Calu3 (cell line): Measurements from ENCODE around the gene AFAP1. TPM values are rescaled to one million over a fixed set of nuclear protein-coding genes. Genes with fewer than 3 reads are reported as not detected.

ENCODE experiments used
- BruUV-seq: library from RNA; stranded (reverse); fragments of 400-500 nt; replicated peaks from 2 replicates; lab custom pipeline; 2021; lab: Mats Ljungman, UMichigan
- CTCF ChIA-PET: fragments of 300-600 bp; sonication (Branson Sonifier 250); formaldehyde crosslinking; loops from one replicate; lab custom pipeline; 2022; ENCODE audit warnings: antibody characterized with exemption; lab: Charles Lee
- DNase-seq: peaks from one replicate; pipeline ENCODE4 v3.0.0; 2022
- H3K27ac Mint-ChIP-seq: one replicate; pipeline ENCODE4 v1.8.0; 2022; ENCODE audit warnings: mixed read lengths; ENCODE audit not compliant: unreplicated experiment
- H3K27me3 Mint-ChIP-seq: one replicate; pipeline ENCODE4 v1.8.0; 2022; ENCODE audit warnings: mixed read lengths; ENCODE audit not compliant: unreplicated experiment
- H3K36me3 Mint-ChIP-seq: one replicate; pipeline ENCODE4 v1.8.0; 2022; ENCODE audit warnings: mild to moderate bottlenecking, moderate library complexity, mixed read lengths; ENCODE audit not compliant: insufficient read depth, unreplicated experiment
- H3K4me1 Mint-ChIP-seq: one replicate; pipeline ENCODE4 v1.8.0; 2022; ENCODE audit warnings: mild to moderate bottlenecking, low read depth, mixed read lengths; ENCODE audit not compliant: unreplicated experiment
- H3K4me3 Mint-ChIP-seq: one replicate; pipeline ENCODE4 v1.8.0; 2022; ENCODE audit warnings: mild to moderate bottlenecking, low read depth, moderate library complexity, mixed read lengths; ENCODE audit not compliant: unreplicated experiment
- H3K9me3 Mint-ChIP-seq: one replicate; pipeline ENCODE4 v1.8.0; 2022; ENCODE audit warnings: low read depth, mixed read lengths; ENCODE audit not compliant: unreplicated experiment
- intact Hi-C: fragments of 100-400 bp; cut with micrococcal nuclease; formaldehyde crosslinking; loops from one replicate; pipeline ENCODE4 v1.10.0; 2022; ENCODE audit not compliant: unreplicated experiment
- total RNA-seq: library from RNA; stranded (reverse); gene quantifications from 2 replicates; pipeline ENCODE4 v1.2.3, GENCODE V29; 2022
- TF ChIP-seq, protein P1 (sequence below): fragments of 200-600 bp; IDR thresholded peaks from one replicate; pipeline ENCODE4 v1.8.0; 2022; ENCODE audit warnings: antibody characterized with exemption; ENCODE audit not compliant: unreplicated experiment

AFAP1 gene
- total RNA-seq, 1 experiment from 2014 or later: 40.1 TPM

DNA sequence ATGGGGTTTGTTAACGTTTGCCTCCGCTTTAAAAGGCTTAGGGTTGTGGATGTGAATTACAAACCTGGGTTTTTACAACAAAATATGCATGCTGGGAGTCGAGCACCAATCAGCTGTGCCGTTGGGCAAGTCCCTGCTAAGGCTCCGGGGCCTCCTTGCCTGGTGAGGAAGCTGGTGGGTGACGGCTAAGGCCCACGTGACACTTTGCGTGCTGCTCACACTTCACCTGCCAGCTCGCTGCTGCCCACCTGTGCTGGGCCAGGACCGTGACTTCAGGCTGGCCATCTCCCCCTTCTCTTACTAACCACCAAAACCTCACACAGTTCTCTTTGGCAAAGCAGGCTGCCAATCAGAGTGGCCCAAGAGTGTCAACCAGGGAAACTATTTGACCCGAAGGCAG, 178.3 kb downstream of the AFAP1 start:
- no peaks in the 10 kb centered on the region for H3K27me3 Mint-ChIP-seq
- CTCF ChIA-PET: interaction anchor here (0.7 kb wide), 1 partner anchor 54 kb away, joined by 3 read pairs; no protein-coding TSS in a partner anchor
- no peaks in the 10 kb centered on the region for H3K4me1 Mint-ChIP-seq
- peaks cover 23% of the 10 kb centered on the region for H3K36me3 Mint-ChIP-seq
- intact Hi-C loops: no loop called here
- no TSS peak for BruUV-seq
- no peak for DNase-seq
- H3K4me3 Mint-ChIP-seq: no peak overlapping the region
- TF ChIP-seq, protein P1, sequence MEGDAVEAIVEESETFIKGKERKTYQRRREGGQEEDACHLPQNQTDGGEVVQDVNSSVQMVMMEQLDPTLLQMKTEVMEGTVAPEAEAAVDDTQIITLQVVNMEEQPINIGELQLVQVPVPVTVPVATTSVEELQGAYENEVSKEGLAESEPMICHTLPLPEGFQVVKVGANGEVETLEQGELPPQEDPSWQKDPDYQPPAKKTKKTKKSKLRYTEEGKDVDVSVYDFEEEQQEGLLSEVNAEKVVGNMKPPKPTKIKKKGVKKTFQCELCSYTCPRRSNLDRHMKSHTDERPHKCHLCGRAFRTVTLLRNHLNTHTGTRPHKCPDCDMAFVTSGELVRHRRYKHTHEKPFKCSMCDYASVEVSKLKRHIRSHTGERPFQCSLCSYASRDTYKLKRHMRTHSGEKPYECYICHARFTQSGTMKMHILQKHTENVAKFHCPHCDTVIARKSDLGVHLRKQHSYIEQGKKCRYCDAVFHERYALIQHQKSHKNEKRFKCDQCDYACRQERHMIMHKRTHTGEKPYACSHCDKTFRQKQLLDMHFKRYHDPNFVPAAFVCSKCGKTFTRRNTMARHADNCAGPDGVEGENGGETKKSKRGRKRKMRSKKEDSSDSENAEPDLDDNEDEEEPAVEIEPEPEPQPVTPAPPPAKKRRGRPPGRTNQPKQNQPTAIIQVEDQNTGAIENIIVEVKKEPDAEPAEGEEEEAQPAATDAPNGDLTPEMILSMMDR: no peak
- H3K27ac Mint-ChIP-seq: no peak overlapping the region
- no peaks in the 10 kb centered on the region for H3K9me3 Mint-ChIP-seq

DNA sequence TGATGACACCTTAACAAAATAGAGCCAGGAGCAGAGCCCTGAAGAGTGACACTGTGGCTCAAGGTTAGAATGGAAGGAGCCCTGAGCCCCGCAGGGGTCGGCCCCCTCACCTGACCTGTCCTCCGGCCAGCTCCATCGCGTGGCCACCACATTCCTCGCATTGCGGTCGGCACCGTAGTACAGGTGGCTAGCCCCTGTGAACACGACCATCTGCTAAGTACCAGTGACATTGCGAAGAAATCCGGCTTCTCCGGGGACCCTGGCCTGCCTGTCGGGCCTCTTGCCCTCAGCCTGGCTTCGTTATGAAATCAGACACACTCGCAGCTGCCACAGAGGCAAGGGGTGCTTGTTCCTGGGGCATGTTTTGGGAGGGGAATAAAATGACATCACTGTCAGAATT, 179.0 kb downstream of the AFAP1 start:
- Mint-ChIP-seq H3K36me3 (peaks cover 29% of the 10 kb centered on the region), H3K4me3 (no peak overlapping the region), H3K27me3 (no peaks in the 10 kb centered on the region), H3K4me1 (no peaks in the 10 kb centered on the region), H3K27ac (no peak overlapping the region), H3K9me3 (no peaks in the 10 kb centered on the region)
- TF ChIP-seq, protein P1: no peak
- intact Hi-C loops: no loop called here
- no TSS peak for BruUV-seq
- DNase-seq: no peak
- CTCF ChIA-PET: no interaction called here

DNA sequence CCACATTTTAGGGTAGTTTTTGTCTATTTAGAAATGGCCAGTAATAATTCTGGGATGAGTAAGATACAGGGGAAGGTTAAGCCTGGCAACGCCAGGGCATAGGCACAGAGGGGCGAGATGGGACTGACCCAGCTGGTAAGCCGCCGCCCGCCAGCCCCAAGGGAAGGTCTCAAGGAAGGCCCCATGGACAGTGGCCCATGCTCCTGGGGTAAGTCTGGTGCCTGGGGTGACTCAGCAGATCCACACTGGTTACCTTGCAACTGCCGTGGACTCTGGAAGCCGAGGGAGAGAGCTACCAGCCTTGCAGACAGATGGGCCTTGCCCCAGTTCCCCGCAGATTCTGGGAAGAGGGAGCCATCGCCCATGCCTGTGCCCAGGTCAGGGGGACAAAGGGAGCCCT, 179.4 kb downstream of the AFAP1 start:
- intact Hi-C loops: no loop called here
- H3K27ac Mint-ChIP-seq: no peak overlapping the region
- peaks cover 30% of the 10 kb centered on the region for H3K36me3 Mint-ChIP-seq
- DNase-seq: no peak
- H3K9me3 Mint-ChIP-seq: no peaks in the 10 kb centered on the region
- TF ChIP-seq, protein P1: no peak
- no TSS peak for BruUV-seq
- H3K4me1 Mint-ChIP-seq: no peaks in the 10 kb centered on the region
- H3K27me3 Mint-ChIP-seq: no peaks in the 10 kb centered on the region
- no peak overlapping the region for H3K4me3 Mint-ChIP-seq
- CTCF ChIA-PET: no interaction called here

DNA sequence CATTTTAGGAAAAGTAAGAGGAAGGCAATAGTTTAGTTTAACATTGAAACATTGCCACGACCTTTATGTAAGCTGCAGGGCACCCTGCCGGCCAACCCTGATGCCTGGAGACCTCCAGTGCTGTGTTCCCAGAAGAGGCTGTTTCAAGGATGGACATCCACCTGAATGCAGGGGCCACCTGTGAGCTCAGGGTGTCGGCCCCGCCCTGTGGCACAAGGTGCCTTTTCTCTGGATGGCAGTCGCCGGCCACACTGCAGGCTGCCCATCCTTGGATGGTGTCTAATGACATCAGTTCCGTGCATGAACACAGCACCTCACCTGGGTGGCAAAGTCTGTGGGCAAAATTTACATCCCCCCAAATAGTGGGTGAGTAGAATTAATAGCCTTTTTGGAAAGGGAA, 180.0 kb downstream of the AFAP1 start:
- BruUV-seq: no TSS peak
- TF ChIP-seq, protein P1: no peak
- no peaks in the 10 kb centered on the region for H3K9me3 Mint-ChIP-seq
- no peaks in the 10 kb centered on the region for H3K4me1 Mint-ChIP-seq
- intact Hi-C loops: no loop called here
- peaks cover 35% of the 10 kb centered on the region for H3K36me3 Mint-ChIP-seq
- H3K27ac Mint-ChIP-seq: no peak overlapping the region
- H3K27me3 Mint-ChIP-seq: no peaks in the 10 kb centered on the region
- no peak for DNase-seq
- no peak overlapping the region for H3K4me3 Mint-ChIP-seq
- CTCF ChIA-PET: no interaction called here
